GM21526 (cell line): ENCODE measurements around the gene XPO5.
"Not testable (repeated sequence)": the region's sequence is repeated elsewhere in the genome, so short reads cannot be mapped to it uniquely, and the experiment has no call there.

Source experiments
- ATAC-seq: cut with Tn5 transposase; IDR thresholded peaks from one replicate; pipeline ENCODE4 v1.9.1; 2021; ENCODE audit warnings: moderate library complexity; ENCODE audit not compliant: unreplicated experiment, low FRiP score

The XPO5 gene

DNA sequence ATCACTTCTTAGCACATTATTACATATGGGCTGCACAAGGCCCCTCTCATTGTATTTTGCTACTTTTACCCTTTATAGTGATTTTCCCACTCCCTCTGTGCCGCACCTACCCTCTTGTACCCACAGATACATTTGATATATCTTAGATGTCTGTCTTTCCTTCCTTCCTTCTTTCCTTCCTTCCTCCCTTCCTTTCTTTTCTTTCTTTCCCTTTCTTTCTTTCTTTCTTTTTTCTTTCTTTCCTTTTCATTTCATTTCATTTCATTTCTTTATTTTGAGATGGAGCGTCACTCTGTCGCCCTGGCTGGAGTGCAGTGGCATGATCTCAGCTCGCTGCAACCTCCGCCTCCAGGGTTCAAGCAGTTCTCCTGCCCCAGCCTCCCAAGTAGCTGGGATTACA lies 12.4 kb upstream of the XPO5 start:
- ATAC-seq, result no peak

DNA sequence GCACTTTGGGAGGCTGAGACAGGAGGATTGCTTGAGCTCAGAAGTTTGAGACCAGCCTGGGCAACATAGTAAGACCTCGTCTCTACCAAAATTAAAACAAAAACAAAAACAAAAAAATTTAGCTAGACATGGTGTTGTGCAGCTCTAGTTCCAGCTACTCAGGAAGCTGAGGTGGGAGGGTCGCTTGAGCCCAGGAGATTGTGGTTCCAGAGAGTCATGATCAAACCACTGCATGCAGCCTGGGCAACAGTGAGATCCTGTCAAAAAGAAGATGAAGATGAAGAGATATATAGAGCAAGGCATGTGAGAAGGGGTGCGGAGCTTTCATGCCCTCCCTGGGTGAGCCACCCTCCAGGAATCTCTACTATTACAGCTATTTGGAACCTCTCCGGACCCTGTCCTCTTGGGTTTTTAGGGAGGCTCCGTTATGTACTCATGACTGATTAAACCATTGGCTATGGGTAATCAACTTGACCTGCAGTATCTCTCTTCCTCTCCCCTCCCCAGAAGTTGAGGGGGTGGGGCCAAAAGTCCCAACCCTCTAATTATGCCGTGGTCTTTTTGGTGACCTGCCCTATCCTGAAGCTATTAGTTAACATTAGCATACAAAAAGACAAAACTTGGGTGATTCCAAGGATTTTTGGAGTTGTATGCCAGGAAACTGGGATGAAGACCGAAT lies 9.2 kb upstream of the XPO5 start:
- no peak for ATAC-seq

DNA sequence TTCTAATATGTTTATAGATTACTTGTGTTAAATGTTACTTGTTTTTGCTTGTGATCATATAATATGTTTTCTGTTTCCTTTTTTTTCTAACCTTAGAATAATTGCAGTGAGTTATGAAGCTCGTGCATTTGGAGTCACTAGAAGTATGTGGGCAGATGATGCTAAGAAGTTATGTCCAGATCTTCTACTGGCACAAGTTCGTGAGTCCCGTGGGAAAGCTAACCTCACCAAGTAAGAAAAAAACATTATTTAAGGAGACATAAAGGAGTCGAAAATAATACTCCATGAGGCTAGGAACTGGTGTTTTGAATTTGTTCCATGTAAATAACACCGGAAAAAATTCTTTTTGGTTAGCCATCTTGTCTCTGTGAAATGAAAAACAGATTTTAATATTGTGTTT lies 7.1 kb upstream of the XPO5 start:
- no peak for ATAC-seq

DNA sequence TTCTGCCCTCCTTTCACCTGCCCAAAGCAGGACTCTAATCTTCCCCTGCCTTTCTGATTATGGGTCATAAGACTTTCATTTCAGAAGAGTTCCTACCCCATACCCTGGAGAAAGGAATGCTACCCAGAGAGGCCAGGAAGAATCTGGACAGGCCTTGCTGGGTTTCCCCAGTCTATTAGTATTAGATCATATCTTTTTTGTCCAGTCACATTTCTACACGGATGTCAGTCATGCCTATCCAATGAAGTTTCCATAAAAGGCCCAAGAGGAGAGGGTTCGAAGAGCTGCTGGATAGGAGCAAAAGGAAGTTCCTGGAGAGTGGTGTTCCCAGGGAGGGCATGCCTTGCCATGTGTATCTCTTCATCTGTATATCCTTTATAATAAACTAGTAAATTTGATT lies 3.3 kb upstream of the XPO5 start:
- ATAC-seq, result no peak

DNA sequence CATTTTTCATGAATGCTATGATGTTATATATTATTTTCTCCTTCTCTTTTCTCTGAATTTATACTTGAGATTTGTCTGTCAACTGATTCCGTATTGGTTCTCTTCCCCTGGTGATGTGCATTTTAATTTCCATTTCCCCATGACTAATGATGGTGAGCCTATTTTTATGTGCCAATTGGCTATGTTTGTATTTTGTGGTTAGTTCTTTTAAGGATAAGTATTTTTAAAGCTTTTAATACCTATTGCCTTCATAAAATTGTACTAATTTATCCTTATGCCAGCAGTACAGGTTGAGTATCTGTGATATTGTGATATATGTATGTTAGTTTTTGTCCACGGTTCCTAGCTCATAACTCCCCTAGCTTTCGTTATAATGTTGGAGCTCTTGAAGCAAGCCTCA lies 2.9 kb upstream of the XPO5 start:
- ATAC-seq, result no peak

DNA sequence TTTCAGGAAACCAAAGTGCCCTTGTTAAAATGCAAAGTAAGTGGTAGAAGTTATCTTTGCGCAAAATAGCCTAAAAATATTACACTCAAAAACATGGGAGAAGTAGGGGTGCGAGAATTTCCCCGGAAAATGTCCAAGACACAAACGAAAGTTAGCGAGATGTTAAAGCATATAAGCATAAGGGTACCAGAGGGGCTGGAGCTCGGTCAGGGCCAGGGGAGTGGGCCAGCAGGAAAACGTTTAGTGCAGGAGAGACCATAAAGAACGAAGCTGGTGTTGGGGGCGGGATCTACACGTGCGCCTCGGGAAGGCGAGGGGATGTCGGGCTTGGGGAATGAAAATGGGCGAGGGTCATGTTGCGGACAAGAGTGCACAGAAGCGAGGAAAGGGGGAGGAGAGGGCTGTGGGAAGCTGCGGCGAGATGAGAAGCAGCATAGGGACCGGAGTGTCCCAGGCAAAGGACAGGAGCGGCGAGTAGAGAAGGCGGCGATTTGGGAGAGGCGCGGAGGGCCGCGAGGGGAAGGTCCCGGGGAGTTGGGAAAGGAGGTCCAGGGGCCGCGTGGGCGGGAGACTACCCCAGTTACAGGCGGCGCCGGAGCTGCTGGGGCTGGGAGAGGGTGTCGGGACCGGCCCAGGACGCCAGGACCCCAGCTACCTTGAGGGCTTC lies 600 bp downstream of the XPO5 start:
- ATAC-seq, result peak; percentile 13

DNA sequence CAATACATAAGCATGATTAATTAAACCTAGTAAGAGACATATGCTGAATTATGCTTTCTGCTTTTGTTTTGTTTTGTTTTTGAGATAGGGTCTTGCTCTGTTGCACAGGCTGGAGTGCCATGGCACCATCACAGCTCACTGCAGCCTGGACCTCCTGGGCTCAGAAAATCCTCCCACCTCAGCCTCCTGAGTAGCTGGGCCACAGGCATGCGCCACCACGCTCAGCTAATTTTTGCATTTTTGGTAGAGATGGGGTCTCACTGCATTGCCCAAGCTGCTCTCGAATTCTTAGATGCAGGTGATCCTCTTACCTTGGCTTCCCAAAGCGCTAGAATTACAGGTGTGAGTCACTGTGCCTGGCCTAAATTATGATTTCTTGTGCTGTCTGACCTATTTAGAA lies 3.8 kb downstream of the XPO5 start:
- no peak for ATAC-seq

DNA sequence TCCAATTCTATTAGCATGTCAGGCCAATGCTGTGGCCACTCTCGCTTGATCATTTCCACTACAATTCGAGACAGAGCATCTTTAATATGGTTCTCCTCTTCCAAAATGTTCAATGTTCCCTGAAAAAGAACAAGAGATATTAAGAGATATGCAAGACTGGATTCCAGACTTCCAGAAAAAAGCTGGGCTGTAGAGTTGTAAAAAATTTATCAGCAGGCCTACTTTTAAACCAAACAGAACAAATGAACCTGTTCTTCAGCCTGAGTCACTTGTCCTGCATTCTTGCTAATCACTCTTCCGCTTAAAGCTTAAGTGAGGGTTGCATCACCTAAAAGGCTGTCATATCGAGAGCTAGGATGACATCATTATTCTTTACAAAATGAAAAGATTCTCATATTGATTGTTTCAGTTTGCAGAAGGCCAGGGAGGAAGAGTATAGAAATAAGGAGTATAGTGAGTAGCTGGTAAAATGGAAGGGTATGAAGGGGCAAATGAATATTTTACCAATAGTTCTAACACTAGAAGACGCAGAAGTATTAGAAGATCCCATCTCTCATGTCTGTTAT lies 4.9 kb downstream of the XPO5 start:
- no peak for ATAC-seq

DNA sequence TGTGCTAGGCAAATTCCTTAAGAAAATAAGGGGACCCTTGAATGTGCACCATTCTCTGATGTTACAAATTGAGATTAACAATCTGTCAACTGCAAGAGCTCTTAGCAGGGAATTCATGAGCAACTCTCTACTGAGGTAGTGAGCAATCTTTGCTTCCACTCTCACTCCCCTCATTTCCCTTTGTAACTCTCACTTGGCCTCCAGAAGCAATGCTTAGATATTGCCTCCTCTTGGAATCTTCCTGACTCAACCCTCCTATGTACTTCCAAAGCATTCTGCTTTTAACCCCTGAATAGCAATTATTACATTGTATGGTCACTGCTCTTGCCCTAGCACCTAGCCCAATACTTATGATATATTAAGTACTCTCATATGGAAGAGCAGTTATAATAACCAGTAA lies 16.5 kb downstream of the XPO5 start:
- ATAC-seq, result no peak

DNA sequence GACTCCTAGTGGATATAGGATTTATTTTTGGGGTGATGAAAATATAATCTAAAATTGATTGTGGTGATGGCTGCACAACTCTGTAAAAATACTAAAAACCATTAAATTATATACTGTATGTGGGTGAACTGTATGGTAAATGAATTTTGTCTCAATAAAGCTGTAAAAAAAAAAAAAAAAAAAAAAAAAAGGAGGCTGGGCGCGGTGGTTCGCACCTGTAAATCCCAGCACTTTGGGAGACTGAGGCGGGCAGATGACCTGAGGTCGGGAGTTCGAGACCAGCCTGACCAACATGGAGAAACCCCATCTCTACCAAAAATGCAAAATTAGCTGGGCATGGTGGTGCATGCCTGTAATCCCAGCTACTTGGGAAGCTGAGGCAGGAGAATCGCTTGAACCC lies 18.2 kb downstream of the XPO5 start:
- ATAC-seq, result not testable (repeated sequence)

DNA sequence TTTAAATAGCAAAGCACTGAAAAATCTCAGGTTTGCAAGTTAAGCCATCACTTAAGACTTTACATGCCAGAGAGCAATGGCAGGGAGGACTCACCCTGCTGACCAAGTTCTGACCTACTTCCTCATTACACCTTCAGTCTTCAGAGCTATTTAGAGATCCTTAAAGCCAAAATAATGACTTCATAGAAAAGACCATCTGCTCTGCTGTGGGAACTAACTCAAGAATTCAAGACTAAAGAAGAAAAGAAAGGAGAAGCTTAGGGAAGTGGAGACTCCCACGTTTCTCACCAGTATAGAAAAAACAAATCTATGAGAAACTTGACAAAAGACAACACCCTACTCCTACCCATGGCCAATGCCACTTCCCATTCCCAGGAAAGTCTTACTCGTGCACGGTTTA lies 28.6 kb downstream of the XPO5 start:
- no peak for ATAC-seq

DNA sequence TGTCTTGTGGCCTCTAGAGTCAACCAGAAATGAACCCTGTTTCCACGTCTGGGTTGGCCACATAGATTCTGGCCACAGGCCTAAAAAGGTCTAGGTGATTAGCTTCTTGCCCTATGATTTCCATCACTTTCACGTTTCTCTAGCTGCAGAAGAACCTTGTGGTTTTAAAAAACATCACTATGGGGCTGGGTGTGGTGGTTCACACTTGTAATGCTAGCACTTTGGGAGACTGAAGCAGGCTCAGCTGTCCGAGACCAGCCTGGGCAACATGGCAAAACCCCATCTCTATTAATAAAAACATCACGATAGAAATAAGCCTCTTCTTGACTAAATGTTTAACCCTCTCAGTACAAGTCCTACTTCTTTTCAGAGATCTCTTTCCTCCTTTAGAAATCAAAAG lies 31.4 kb downstream of the XPO5 start:
- no peak for ATAC-seq

DNA sequence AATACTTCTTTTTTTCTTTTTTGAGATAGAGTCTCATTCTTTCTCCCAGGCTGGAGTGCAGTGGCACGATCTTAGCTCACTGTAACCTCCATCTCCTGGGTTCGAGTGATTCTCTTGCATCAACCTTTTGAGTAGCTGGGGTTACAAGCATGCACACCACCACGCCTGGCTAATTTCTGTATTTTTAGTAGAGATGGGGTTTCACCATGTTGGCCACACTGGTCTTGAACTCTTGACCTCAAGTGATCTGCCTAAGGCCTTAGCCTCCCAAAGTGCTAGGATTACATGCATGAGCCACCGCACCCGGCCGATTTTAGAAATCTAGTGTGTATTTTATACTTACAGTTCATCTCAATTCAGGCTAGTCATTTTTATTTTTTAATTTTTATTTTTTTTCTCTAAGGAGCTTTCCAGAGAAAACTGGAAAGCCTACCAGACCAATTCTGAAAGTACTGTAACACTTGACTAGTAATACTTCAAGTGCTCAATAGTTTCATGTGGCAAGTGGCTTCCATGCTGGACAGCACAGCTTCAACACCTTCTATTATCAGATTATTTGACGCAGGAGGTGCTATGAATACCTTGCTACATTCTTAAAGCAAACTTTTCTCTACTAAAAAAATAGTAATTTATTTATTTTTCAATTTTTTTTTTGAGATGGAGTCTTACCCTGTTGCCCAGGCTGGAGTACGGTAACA lies 33.9 kb downstream of the XPO5 start:
- ATAC-seq, result no peak

DNA sequence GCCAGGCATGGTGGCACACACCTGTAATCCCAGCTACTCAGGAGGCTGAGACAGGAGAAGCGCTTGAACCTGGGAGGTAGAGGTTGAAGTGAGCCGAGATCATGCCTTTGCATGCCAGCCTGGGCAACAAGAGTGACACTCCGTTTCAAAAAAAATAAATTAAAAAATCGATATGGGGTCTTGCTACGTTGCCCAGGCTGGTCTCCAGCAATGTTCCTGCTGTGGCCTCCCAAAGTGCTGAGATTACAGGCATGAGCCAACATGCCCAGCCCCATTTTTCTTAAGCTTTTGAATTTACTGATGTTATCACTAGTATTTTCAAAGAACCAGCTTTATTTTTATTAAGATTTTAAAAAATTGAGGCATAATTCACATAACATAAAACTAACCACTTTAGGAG lies 35.3 kb downstream of the XPO5 start:
- ATAC-seq, result no peak

DNA sequence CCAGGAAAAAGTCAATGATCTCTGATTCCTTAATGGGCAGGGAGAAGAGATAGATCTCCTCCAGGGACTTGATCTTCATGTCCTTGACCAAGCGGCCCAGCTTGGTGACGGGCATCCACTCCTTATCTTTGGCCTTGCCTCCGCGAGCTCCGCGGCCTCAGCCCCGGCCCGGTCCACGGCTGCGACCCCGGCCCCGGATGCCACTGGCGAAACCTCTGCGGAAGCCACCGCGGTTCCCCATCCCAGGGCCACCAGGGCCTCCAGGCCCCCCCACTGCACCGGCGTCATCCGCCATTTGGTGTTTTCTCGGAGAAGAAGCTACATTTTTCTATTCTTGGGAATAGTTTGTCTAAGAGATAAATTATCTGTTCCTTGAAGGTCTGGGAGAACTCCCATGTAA lies 36.4 kb downstream of the XPO5 start:
- ATAC-seq, result not testable (repeated sequence)

DNA sequence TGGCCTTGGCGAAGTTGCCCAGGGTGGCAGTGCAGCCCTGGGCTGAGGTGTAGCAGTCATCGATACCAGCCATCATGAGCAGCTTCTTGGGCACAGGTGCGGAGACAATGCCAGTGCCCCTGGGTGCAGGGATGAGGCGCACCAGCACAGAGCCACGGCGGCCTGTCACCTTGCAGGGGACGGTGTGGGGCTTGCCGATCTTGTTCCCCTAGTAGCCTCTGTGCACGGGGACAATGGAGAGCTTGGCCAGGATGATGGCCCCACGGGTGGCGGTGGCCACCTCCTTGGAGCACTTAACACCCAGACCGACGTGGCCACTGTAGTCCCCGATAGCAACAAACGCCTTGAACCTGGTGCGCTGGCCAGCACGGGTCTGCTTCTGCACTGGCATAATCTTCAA lies 36.9 kb downstream of the XPO5 start:
- not testable (repeated sequence) for ATAC-seq

DNA sequence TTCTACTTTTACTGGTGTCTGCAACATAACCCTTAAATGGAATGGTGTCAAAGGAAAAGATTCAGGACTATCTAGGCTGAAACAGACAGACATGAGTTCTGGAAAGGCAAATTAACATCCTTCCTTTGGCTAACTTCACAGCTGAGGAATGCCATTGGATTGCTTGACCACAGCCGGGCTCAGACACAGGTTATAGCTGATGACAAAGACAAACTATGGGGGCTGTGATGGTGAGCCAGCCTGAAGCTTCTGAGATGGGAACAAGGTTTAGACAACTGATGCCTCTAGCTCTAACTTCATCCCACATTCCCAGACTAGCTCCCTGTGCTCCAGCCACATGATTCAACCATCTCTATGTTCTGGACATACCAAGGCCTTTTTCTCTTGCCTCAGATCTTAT lies 43.6 kb downstream of the XPO5 start:
- ATAC-seq, result no peak

DNA sequence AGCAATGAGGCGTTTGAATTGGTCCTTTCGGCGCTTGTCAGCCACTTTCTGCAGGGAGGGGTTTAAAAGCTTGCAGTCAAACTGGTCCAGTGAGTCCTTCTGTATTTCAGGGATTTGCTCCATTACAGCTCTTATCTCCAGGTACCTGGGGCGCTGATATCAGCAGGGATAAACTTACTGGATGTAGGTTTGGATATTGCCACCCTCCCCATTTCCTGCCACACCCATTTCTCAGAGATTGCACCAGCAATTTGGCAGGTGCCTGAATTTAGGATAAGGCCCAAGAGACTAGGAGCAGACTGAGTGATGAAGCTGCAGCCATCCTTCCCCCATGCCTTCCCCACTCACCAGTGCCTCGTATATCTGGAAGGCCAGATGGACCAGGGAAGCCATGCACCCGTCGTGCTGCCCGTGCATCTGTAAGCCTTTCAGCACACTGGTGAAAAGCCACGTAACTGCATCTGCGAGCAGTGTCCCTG lies 51.3 kb downstream of the XPO5 start:
- ATAC-seq, result no peak

DNA sequence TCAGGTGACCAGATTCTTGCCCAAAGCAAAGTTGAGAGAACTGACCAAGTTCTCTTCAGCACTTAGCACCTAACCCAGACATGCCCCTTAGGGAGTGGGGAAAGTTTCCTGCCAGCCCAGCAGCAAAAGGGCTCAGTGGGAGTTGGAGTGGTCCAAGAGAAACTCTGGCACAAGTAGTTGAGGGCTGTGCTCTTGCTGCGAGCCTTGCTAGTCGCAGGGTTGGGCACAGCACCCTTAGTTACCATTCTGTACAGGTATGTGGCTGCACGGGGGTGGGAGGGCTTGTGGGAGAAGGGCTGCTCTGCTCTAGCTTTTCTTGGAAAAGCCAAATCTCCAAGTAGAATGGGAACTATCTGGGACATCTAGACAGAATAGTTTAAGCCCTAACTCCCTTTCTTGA lies 52.6 kb downstream of the XPO5 start:
- no peak for ATAC-seq

DNA sequence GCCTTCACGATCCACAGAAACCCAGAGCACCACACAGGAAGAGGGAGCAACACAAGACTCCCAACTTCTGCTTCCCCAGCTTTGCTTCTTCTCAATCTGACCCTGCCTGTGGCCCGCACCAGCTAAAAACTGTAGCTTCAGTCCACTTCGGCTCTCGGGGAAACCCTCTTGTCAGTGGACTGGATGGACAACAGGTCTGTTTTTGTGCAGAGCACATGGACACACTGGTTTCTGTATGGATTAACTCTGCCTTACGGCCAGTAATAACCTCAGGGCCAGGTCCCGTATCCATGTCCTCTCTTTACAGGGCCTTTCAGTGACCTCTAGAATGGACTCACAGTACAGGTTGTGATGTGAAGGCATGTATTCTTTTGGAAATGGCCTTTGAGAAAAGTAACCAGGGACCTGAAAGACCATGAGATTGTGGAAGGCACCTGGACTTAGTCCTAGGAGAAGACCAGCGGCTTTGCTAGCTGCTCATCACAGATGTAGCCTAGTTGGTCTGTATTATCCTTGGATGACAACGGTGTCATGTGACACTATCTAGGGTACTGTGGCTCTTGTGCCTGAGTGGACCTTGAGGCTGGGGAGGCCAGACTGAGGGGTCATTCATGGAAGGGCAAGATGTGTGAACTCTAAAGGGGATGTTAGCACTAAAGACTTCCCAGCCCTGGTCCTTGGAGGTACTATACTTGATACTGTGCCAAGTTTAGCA lies 53.1 kb downstream of the XPO5 start:
- no peak for ATAC-seq

DNA sequence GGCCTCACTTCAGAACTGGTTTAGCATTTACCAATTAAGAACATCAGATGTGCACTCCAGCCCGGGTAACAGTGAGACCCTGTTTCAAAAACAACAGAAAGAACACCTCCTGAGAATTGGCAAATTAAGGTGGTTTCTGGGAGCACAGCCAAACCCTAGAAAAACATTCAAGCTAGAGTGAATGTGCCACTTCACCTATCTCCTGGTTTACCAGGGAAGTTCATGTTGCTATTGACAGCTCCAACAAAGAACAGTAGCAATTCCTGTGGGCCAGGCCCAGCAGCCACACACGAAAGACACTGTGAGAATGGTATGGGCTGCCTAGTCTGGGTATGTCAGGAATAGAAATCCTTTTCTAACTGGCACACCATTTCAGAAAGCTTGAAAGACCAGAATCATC lies 54.0 kb downstream of the XPO5 start:
- no peak for ATAC-seq
